Stimulated activated CD4-positive, alpha-beta T cell treated with anti-CD3 and anti-CD28 coated beads, Interleukin-4, amount 100 ng/mL, for 24 hours (primary cell): ENCODE measurements around the gene ZFYVE28.

Source experiments
- DNase-seq: peaks from one replicate; pipeline ENCODE4 v3.0.0-alpha.2; 2020

ZFYVE28 gene

DNA sequence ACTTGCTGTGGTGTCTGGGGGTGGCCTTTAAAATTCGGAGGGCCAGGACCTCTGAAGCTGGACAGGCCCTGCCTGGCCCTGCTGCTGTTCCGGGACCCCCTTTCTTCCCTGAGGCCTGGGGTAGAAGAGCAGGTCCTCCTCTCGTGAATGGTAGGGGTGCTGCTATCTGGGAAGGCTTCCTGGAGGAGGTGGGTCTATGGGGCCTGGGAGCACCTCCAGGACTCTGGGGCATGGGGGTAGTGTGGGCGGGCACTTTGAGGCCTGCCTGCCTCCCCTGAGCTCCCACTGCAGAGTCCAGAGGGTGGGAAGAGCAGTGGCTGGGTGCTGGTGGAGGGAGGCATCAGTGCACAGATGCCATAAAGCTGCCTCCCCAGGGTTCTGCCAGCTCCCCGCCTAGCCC lies 151.6 kb downstream of the ZFYVE28 start:
- DNase-seq, result no peak

DNA sequence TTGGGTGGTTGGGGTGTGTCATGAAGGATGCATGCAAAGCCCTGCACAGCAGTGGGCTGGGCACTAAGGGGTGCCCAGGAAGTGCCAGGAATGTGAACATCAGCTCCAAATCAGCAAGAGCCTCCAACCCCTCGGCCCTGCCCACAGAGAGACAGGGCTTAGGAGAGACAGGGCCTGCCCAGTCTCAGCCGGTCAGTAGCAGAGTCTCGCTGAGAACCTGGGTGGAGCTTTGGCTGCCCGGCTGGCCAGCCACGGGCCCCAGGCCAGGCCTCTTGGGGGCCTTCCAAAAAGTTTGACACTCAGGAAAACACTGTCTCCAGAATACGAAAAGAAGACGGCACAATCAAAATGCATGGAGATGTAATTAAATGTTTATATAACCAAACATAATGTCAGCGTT lies 152.3 kb downstream of the ZFYVE28 start:
- no peak for DNase-seq

DNA sequence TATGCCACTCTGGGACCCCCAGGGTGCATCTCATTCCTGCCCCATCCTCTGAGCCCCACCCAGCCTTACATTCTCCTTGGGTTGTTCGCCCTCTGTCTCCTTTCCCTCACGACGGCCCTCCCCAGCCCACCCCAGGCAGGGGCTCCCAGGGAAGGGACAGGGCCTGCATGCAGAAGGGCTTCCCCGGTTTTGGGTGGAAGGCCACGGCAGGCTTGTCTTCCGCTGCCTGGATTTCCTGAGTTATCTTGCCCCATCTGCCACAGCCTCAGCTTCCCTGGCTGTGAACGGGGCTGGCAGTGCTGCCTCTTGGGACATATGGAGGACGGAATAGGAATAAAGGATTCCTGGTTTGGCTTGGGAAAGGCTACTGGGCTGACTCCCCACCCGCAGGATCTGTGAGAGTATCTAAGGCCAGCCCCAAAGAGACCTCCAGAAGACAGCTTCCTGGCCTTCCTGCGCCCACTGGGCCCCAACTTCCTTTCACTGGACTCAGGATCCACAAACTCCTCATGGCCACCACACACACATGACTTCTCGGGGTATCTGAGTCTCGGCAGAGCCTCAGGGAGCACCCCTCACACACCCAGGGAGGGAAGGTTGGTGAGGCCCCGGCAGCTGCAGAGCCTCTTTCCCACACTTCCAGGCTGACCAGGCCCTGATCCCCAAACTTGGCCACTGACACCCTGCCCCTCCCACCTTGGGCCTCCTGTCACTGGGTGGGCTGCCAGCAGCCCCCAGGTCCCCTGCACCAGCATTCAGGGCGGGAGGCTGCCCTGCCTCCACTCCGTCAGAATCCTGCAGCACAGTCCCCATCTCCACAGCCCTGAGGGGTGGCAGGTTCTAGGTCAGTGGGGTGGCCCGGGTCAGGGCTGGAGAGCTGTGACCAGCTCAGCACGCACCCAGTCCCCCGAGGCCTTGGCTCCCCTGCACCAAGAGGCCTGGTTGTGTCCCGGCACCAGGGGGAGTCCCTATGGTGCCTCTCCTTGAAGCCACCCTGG lies 153.0 kb downstream of the ZFYVE28 start:
- no peak for DNase-seq

DNA sequence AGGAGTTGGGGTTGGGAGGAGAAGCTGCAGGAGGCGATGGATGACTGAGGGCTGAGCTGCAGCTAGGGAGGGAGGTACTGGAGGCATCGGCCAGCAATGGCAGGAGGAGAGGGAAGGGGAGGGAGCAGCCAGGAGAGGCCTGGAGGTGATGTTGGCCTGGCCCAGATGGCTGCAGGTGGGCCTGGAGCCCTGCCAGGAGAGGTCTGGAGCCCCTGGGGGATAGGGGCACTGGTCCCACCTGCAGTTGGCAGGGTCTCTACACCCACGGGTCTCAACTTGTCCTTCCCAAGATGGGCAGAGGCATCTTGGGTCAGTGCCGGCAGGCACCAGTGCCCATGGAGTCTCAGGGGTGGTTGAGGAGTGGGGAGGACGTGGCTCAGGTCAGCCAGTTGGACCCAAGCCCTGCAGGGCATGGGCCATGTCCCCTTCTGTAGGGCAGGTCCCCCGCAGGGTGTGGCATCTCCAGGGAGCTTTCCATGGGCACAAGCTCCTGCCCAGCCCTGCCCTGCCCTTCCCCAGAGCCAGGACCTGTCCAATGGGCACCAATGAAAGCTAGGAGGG lies 153.9 kb downstream of the ZFYVE28 start:
- DNase-seq, result no peak

DNA sequence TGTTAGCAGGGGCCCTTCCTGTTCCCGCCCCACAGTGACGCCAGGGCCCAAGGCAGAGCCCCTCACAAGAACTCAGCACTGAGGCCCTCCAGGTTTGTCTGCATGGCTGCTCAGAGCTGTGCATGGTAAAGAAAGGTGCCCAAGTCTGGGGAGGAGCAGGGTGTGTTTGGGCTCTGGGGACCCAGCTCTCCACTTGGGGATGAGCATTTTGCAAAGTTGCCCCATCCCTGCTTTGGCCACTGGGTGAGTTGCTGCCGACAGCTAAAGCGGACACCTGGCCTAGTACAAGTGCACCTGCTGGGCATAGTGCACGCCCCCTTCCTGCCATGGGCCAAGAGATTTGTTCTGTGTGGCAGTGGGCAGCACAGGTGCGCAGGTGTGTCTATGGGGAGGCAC lies 154.5 kb downstream of the ZFYVE28 start:
- no peak for DNase-seq

DNA sequence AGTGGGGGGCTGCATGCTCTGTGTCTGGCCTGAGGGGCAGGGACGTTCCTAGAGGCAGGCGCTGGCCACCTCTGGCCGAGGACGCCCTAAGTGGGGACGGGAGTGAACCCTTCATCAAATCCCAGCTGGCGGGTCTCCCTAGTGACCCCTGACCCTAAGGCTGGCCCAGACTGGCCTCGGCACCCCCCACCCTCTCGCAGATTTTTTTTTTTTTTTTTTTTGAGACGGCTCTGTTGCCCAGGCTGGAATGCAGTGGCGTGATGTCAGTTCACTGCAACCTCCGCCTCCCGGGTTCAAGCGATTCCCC lies 155.5 kb downstream of the ZFYVE28 start:
- DNase-seq, result no peak

DNA sequence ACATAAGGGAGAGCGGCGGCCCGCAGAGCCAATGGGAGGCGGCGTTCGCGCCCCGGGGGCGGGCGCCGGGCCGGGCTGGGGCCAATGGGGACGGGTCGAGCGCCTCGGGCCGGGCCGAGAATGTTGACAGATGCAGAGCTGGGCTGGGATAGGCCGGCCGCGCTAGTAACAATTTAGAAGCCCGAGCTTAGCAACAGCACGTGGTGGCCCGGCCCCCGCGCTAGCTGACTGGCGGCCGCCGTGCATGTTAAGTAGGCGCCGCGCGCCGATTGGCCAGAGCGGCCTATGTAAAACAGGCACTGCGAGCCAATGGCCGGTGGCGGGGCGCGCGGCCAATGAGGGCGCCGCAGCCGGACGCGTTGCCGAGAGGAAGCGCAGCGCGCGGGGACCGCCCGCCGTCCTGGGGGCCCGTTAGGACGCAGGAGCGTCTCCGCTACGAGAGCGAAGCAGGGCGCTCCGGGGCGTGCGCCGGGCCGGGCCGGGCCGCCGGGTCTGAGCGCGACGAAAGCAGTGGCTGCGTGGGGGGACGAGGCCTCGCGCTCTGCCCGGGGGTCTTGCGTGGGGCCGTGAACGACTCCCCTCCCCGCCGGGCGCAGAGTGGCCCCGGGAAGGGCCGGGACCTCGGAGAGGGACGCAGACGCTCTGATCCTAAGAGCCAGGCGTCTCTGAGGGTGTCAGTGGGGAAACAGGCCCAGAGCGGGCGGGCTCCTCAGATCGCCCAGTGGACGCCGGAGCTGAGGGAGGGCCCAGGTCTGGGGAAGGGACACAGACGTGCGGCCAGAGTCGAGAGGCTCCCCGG lies 156.1 kb downstream of the ZFYVE28 start:
- DNase-seq, result peak; percentile 97

DNA sequence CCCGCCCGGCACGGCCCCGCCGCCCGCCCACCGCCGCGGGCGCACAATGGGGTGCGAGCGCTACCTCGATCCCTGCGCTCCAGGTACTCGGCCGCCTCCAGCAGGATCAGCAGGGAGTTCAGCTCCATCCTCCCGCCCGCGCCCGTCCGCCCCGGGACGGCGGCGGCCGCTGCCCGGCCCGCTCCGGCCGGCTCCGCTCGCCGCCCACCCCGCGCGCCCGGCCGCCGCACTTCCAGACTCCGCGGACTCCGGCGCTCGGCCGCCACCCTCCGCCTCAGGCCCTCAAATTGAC lies 156.6 kb downstream of the ZFYVE28 start, which contains the start of gene MXD4:
TSS of gene MXD4 (minus strand) at position 257 of the 292 bp plus-strand sequence. CDS start at position 128, 129 bp downstream.
- DNase-seq, result no peak

DNA sequence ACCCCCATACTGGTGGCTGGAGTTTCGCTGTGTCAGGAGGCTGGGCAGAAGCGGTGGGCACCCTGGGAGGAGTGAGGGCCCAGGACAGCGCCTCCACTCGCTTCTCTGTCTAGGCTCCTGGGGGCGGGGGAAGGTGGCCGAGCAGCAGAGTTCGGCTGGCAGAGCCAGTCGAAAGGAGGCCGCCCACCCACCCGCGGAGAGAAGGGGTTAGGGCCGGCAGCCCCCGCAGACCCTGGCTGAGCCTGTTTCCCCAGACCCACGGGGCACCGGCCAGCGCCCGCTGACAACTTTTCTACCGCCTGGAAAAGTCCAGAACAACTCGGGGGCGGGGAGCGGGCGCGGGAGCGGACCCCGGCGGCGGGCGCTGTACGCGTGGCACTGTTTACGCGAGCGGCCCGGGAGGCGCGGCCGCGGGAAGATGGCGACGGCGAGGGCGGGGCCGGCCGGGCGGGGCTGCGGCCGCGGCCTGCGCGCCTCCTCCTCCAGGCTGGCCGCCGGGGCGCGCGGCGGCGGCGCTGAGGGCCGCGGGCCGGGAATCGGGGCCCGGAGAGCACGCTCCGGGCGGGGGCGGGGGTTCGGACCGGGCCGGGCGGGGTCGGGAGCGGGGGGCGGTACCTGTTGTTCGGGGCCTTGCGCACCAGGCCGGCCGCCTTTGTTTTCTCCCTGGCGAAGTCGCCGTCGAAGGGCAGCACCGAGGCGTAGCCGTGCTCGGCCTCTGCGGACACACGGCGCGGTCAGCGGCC lies 157.2 kb downstream of the ZFYVE28 start:
- peak; percentile 53 for DNase-seq

DNA sequence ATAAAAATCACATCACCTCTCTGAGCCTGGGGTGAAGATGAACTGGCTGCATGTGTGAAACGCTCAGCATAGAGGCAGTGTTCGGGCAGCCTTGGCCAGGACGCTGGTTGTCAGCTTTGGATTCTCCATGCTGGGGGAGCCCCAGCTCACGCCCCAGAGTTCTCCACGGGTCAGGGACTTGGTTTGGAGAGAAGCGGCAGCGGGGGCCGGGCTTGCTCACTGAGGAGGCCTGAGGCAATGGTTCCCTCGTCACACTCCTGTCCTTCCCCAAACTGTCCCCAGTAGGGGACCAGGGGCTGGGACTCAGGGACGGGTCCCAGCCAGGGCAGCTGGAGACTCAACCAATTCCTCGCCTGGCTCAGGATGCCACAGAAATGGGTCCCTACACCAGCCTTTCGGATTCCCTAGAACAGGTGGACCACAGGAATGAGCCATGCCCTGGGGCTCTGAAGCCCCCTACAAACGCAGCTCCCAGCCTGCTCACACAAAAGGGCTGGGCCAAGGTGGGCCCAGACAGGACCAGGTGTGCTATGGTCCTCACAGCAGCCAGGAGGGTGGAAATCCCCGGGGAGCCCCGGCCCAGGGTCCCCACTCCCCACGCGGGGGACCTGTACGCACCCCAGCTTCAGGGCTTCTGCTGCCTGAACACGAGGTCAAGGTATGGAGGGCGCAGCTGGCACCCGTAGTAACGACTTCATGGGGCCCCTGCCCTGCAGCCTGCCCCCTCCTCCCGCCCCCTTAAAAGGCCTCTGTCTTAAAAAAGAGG lies 157.9 kb downstream of the ZFYVE28 start:
- no peak for DNase-seq

DNA sequence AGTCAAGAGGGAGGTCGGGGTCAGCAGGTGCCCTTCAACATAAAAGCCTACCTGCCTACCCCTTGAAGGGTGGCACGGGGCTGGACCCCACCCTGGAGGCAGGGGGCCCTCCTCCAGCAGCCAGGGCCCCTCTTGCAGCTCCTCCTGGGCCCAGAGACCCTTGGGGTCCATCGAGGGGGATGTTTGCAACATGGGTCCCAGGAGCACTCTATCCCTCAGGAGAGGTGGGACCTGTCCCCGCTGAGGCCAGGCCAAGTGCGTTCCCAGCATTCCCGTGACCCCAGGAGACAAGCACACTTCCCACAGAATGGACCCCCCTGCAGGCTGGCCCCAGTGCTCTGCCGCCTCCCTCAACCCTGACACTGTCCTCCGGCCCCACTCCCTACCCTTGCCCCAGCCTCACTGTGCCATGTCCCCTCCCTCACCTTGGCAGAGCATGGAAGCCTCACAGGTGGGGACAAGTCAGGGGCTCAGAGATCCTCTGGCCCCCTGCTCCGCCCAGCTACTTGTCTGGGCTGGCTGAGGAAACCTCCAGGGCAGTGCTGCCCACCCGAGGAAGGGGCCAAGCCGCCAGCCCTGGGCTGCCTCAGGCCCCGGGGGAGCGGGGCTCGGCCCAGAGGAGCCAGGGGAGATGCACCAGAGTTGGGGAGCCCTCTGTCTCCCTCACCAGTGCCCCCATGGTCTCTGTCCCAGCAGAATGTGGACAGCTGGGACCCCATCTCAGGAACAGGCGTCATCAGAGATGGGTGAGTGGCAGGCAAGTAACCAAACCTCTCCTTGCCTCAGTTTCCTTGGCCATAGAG lies 158.7 kb downstream of the ZFYVE28 start:
- no peak for DNase-seq

DNA sequence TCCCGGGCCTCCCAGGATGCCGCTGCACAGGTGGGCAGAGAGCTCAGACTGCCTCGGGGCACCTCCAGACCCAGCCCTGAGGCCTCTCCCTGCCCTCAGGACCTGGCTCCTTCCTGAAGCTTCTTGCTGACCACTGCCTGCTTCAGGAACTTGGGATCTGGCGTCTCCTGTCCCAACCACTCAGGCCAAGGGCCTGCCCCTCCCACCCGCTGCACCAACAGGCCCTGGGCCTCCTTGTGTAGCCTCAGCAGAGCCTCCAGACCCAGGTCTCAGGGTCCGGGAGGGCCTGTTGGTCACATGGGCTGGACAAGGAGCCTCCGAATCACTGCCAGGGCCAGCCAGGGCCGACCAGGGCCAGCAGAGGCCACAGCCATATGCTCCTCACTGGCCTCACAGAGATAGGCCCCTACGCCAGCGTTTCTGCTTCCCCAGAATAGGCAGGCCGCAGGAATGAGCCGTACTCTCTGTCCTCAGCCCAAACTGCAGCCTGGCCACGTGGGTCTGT lies 159.4 kb downstream of the ZFYVE28 start:
- no peak for DNase-seq

DNA sequence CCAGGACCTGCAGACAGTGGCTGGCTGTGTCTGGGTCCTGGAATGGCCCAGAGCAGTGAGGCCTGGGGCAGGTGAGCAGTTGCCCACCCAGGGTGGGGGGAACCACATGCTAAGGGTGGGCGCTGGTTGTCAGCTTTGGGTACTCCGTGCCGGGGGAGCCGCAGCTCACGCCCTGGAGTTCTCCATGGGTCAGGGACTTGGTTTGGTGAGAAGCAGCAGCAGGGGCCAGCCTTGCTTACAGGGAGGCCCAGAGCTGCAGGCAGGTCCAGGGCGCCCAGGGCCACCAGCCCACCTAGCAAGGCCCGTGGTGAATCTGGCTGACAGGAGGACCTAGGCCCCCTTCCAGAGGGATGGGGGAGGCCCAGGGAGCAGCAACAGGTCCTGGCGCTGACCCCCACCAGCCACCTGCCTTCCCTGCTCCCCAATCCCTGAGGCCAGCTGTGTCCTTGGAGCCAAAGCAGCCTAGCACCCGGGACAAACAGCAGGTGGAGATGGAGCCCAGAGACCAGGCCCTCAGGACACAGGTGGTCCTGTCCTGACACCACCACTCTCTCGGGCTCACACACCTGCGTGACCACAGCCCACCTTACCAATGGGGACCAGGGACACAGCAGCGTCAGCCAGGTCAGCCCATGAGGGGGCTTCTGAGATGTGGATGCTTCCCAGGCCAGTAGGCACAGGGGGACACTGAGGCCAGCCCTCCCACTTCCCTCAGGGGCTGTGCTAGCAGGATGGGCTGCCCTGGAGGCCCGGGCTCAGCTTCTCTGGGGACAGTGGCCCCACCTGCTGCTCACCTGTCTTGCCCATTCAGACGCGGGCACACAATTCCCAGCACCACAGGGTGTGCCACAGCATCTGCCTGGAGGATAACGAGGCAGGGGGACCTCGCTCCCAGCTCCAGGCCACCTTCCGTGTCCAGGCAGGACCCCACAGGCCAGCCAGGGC lies 160.1 kb downstream of the ZFYVE28 start:
- DNase-seq, result no peak

DNA sequence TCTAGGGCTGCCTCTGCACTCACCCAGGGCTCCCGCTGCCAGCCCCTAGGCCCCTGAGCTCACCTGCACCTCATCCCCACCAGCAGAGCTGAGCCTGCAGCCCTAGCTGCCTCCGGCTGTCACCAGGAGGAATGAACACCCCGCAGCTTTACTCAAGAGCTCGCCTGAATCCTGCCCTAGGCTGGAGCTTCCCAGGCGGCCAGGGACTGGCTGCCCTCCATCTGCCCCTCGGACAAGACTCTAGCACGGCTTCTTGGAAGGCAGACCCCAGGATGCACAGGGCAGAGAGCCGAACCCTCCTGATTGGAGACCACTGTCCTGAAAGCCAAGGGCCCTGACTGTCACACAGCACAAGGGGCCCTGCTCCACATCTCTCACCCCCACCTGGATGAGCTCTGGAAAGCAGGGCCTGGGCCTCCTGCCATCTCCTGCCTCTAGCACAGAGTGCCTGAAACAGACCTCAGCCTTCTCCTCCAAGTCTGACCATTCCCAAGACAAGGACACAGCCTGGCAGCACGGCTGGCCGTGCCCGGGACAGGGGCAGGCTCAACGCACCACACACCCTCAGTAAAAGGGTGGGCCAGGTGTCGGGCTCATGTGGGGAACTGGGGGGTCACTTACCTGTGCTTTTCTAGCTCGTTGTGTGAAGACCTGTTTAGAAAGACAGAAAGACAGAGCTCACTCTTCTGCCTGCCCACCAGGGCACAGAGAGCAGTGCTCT lies 160.9 kb downstream of the ZFYVE28 start:
- peak; percentile 2 for DNase-seq

DNA sequence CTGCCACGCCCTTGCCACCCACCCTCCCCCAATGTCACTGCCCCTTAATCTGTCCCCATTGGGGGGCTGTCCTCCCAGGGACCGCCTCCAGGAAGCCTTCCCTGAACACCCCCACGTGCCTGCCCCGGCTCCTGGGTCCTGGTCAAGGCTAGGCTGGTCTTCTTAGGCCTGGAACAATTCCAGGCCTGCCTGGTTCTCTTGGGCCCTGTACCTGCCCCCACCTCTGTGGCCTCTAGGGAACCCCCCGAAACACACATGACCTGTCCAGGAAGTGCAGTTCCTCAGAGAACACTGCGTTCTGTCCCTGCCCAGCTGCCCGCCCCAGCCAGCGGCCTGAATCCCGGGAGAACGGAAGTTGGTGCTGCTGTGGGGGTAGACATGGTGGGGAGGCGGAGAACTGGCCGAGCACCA lies 161.7 kb downstream of the ZFYVE28 start:
- DNase-seq, result peak; percentile 3

DNA sequence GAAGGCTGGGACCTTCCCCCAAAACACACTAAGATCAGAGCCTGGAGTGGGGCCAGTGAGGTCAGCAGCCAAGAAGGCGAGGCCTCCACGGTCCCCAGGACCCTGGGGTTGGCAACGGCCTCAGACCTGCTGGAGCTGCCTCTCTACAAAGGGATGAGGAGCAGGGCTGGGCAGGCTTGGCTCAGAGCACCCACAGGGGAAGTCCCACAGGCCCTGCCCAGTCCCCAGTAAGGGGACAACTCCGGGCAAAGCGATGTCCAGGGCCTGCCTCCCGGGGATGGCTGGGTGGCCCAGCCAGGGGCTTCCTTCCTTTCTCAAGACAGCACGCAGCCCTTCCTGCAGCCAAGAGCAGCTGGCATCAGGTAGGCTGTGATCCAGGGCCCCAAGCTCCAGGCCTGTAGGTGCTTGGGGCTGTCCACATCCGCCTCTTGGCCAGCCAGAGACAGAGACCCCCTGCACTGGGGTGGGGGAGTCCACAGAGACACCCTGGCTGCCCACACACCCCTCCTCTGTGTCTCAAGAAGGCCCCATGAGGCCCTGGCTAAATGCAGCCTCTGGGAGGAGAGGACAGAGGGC lies 162.2 kb downstream of the ZFYVE28 start:
- DNase-seq, result peak; percentile 3

DNA sequence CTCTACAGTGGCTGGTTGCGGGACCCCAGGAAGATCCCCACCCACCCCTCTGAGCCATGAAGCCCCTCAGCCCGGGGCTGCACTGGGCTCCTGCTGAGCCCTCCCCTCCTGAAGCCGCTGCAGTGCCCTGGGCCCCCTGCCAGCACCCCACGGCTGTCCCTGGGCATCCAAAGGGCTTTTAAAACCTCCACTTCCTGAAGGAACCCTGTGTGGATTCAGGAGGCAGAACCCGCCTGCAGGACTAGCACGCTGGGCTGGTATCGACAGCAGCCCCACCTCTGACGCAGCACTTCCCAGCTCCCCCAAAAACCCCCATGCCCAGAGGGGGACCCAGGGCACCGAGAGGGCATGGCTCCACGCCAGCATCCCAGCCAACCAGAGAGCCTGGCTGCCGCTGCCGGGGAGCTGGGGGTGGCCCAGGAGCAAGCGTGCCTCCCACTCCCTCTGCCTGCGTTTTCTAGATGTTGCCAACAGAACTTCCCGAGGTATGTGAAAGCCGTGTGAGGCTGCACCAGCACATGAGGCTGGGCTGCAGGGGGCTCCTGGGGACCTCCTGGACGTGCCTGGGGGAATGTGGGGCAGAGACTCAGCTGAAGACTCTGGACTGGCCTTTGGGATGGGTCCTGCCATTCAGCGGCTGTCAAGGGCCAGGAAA lies 162.8 kb downstream of the ZFYVE28 start:
- no peak for DNase-seq
